ENCODE data around the gene PIK3IP1.

DNA sequence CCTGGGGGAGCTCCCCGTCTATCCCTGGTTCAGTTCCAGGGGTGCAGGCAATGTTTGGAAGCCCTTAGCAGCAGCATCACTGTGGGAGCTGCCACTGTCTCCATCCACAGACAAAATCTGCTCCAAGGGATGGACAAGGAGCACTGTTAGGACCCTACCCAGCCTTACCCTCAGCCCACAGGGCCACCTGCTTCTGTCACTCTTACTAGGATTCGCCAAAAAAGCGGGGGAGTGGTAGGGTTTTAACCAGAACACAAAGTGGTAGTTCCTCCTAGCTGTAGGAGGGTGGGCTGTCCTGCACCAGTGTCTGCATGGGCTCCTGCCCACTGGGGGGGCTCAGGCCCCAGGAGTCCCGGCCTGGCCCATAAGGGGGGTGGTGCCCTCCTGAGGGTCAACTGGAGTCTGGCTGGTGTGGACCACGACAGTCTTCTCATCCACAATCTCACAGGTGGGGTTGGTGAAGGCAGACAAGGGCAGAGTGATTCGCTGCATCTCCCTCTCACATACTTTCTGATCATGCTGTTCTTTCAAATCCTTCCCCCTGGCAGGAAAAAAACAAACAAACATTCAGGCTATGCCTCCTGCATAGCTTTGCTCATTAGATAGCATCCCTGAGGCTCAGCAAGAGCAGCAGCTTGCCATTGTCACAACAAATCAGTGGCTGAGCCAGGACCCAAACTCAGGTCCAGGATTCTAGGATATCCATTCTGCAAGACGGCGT is 9.4 kb downstream of the PIK3IP1 start:
- TF ChIP-seq EZH2 (IDR thresholded peaks at IDR 0.05; ENCODE audit: insufficient read depth, poor library complexity, severe bottlenecking) = no peak
- no peak for TF ChIP-seq EZH2phosphoT487 (IDR thresholded peaks at IDR 0.05; ENCODE audit: insufficient read depth, low read depth)

Measured in GM23248 (cell line).